Measurements from ENCODE around the gene SLC9C1.

Gene SLC9C1

DNA sequence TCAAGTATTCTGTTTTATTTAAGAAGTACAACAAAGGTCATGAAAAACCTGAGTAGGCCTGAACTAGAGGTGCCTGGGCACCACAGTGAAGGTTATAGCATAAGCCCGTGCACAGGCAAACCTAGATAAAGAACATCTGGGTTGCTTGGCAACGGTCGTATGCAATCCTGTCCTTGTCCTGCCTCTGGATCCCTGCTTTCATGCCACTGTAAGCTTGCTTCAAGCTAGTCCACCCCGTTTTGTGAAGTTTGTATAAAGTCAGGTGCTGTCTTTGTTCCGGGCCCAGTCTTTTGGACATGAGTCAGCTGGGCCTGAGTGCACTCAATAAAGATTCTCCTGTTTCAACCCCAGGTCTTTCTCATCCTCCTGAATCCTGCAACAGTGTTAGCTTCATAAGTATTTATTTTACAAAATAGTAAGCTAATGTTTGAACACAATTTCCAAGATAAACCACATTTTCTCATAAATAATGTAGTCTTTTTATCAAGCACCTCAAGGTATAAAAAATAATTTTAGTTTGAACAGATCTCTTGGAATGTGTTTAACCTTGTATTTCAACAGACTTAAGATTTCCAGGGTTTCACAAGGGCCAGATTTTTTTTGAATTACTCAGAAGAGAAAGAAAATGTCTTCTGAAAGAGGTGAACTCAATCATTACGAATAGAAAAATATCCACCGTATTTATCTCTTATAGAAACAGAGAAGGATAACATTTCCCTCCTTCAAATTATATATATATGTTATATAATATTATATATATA is 14.3 kb upstream of the SLC9C1 start:
- TF ChIP-seq EP300 (IDR thresholded peaks at IDR 0.05; ENCODE audit: borderline replicate concordance) (no peak), RAD21 (IDR thresholded peaks at IDR 0.05; ENCODE audit: low read depth) (no peak), CEBPB (IDR thresholded peaks at IDR 0.05) (no peak), ZBTB7A (IDR thresholded peaks at IDR 0.05; ENCODE audit: low read depth) (no peak), FOXM1 (IDR thresholded peaks at IDR 0.05; ENCODE audit: borderline replicate concordance, low read depth) (no peak), CREB1 (IDR thresholded peaks at IDR 0.05; ENCODE audit: low read depth) (no peak), TEAD4 (IDR thresholded peaks at IDR 0.05) (no peak), NFIC (IDR thresholded peaks at IDR 0.05) (no peak), EGR1 (IDR thresholded peaks at IDR 0.05) (no peak), YY1 (IDR thresholded peaks at IDR 0.05; ENCODE audit: low read depth) (no peak)
- TF ChIP-seq, protein P1, sequence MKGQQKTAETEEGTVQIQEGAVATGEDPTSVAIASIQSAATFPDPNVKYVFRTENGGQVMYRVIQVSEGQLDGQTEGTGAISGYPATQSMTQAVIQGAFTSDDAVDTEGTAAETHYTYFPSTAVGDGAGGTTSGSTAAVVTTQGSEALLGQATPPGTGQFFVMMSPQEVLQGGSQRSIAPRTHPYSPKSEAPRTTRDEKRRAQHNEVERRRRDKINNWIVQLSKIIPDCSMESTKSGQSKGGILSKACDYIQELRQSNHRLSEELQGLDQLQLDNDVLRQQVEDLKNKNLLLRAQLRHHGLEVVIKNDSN (IDR thresholded peaks at IDR 0.05), result no peak

DNA sequence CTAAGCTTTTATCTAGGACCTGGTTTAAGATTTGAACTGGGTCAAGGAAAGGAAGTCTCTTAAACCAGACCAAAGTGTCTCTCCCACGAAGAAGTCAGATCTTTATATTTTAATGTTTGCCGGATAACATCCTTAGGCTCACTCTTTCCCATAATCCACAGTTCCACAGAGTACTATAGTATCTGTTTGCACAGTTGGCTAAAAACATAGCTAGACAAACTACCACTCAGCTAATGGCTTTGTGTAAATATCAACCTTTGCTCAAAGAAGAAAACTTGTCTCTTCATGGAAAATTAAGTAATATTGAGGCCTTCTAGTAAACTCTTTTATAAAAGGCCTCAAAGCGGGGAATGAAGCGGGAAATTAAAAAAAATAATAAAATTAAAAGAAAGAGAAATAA is 13.5 kb upstream of the SLC9C1 start:
- TF ChIP-seq, protein P2, sequence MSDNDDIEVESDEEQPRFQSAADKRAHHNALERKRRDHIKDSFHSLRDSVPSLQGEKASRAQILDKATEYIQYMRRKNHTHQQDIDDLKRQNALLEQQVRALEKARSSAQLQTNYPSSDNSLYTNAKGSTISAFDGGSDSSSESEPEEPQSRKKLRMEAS (IDR thresholded peaks at IDR 0.05), result no peak
- TF ChIP-seq YY1 (IDR thresholded peaks at IDR 0.05; ENCODE audit: low read depth) (no peak), NFIC (IDR thresholded peaks at IDR 0.05) (no peak), CEBPB (IDR thresholded peaks at IDR 0.05) (no peak), TEAD4 (IDR thresholded peaks at IDR 0.05) (no peak), TCF12 (IDR thresholded peaks at IDR 0.05; ENCODE audit: low read depth) (no peak), FOXM1 (IDR thresholded peaks at IDR 0.05; ENCODE audit: borderline replicate concordance, low read depth) (no peak), RAD21 (IDR thresholded peaks at IDR 0.05; ENCODE audit: low read depth) (no peak), EP300 (IDR thresholded peaks at IDR 0.05; ENCODE audit: borderline replicate concordance) (no peak), EGR1 (IDR thresholded peaks at IDR 0.05) (no peak), CREB1 (IDR thresholded peaks at IDR 0.05; ENCODE audit: low read depth) (no peak), ZBTB7A (IDR thresholded peaks at IDR 0.05; ENCODE audit: low read depth) (no peak), TAF1 (IDR thresholded peaks at IDR 0.05; ENCODE audit: low read depth) (no peak)
- TF ChIP-seq, protein P3, sequence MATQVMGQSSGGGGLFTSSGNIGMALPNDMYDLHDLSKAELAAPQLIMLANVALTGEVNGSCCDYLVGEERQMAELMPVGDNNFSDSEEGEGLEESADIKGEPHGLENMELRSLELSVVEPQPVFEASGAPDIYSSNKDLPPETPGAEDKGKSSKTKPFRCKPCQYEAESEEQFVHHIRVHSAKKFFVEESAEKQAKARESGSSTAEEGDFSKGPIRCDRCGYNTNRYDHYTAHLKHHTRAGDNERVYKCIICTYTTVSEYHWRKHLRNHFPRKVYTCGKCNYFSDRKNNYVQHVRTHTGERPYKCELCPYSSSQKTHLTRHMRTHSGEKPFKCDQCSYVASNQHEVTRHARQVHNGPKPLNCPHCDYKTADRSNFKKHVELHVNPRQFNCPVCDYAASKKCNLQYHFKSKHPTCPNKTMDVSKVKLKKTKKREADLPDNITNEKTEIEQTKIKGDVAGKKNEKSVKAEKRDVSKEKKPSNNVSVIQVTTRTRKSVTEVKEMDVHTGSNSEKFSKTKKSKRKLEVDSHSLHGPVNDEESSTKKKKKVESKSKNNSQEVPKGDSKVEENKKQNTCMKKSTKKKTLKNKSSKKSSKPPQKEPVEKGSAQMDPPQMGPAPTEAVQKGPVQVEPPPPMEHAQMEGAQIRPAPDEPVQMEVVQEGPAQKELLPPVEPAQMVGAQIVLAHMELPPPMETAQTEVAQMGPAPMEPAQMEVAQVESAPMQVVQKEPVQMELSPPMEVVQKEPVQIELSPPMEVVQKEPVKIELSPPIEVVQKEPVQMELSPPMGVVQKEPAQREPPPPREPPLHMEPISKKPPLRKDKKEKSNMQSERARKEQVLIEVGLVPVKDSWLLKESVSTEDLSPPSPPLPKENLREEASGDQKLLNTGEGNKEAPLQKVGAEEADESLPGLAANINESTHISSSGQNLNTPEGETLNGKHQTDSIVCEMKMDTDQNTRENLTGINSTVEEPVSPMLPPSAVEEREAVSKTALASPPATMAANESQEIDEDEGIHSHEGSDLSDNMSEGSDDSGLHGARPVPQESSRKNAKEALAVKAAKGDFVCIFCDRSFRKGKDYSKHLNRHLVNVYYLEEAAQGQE (IDR thresholded peaks at IDR 0.05; ENCODE audit: low read depth), result no peak

DNA sequence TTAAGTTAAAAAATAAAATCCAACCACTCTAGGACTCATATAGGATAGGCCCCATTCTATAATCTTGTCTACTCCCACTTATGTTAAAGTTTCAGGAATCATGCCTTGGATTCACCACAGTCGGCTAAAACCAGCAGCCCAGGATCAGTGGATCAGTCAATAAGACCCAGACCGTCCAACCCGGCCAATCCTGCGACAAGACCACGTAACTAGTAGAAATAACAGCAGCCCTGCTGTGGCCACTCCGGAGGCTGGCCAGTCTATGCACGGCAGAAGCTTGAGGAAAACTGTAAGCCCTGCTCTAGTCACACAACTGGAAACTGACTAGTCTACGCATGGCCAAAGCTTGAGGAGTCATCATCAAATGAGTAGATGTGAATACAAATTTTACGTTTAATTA is 12.8 kb upstream of the SLC9C1 start:
- TF ChIP-seq TEAD4 (IDR thresholded peaks at IDR 0.05) (no peak), TAF1 (IDR thresholded peaks at IDR 0.05; ENCODE audit: low read depth) (no peak), ZBTB7A (IDR thresholded peaks at IDR 0.05; ENCODE audit: low read depth) (no peak), NFIC (IDR thresholded peaks at IDR 0.05) (no peak)

DNA sequence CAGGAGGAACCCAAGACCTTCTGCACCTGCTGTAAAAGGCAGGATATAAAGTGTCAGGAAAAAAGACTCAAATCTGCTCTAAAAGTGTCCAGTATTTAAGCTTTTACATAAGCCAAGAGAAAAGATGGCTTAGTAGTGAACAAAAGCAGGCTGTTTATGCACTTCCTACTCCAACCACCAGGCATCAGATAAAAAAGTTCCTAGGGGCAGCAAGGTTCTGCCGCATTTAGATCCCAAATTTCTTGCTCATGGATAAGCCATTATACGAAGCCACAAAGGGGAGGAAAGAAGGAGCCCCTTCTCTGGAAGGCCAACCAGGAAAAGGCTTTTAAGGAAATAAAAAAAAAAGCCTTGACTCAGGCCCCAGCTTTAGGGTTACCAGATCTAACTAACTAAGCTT is 10.6 kb upstream of the SLC9C1 start:
- no peak for TF ChIP-seq ZBTB7A (IDR thresholded peaks at IDR 0.05; ENCODE audit: low read depth)

DNA sequence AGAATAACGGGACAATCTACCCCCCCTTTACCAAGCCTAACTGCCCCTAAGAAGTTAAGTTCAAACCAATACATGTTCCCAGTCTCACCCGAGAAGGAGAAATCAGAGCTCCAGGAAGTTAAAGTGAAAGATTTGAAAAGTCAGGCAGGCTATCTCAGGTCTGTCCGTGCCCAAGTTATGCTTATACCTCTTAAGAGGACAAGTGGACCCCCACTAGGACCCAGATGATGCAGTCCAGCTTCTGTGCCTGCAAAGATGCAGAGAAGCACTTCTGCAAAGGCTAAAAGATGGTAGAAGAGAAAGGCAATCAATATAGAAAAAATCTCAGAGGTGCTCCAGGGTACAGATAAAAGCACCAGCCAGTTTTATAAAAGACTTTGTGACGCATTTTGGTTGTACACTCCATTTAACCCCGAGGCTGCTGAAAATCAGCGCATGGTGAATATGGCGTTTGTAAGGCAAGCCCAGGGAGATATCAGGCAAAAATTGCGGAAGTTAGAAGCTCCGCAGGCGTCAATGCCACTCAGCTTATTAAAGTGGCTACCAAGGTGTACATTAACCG is 9.8 kb upstream of the SLC9C1 start:
- no peak for TF ChIP-seq TEAD4 (IDR thresholded peaks at IDR 0.05)
- TF ChIP-seq, protein P3 (IDR thresholded peaks at IDR 0.05; ENCODE audit: low read depth), result no peak
- TF ChIP-seq EP300 (IDR thresholded peaks at IDR 0.05; ENCODE audit: borderline replicate concordance), result no peak
- no peak for TF ChIP-seq ZBTB7A (IDR thresholded peaks at IDR 0.05; ENCODE audit: low read depth)
- TF ChIP-seq RAD21 (IDR thresholded peaks at IDR 0.05; ENCODE audit: low read depth), result no peak
- no peak for TF ChIP-seq FOXM1 (IDR thresholded peaks at IDR 0.05; ENCODE audit: borderline replicate concordance, low read depth)
- TF ChIP-seq, protein P2 (IDR thresholded peaks at IDR 0.05), result no peak
- TF ChIP-seq CREB1 (IDR thresholded peaks at IDR 0.05; ENCODE audit: low read depth), result no peak
- TF ChIP-seq CEBPB (IDR thresholded peaks at IDR 0.05), result no peak
- no peak for TF ChIP-seq NFIC (IDR thresholded peaks at IDR 0.05)
- no peak for TF ChIP-seq TAF1 (IDR thresholded peaks at IDR 0.05; ENCODE audit: low read depth)
- TF ChIP-seq EGR1 (IDR thresholded peaks at IDR 0.05), result no peak
- TF ChIP-seq YY1 (IDR thresholded peaks at IDR 0.05; ENCODE audit: low read depth), result no peak
- TF ChIP-seq, protein P1 (IDR thresholded peaks at IDR 0.05), result no peak

All from Ishikawa (cell line).